GM21390 (cell line): Measurements from ENCODE around the gene WNT4.
A peak's percentile ranks its signal among the peaks of the same experiment; 100 is the strongest.

Experiments used
- ATAC-seq: cut with Tn5 transposase; IDR thresholded peaks from one replicate; pipeline ENCODE4 v1.9.1; 2021; ENCODE audit not compliant: unreplicated experiment

WNT4 gene

DNA sequence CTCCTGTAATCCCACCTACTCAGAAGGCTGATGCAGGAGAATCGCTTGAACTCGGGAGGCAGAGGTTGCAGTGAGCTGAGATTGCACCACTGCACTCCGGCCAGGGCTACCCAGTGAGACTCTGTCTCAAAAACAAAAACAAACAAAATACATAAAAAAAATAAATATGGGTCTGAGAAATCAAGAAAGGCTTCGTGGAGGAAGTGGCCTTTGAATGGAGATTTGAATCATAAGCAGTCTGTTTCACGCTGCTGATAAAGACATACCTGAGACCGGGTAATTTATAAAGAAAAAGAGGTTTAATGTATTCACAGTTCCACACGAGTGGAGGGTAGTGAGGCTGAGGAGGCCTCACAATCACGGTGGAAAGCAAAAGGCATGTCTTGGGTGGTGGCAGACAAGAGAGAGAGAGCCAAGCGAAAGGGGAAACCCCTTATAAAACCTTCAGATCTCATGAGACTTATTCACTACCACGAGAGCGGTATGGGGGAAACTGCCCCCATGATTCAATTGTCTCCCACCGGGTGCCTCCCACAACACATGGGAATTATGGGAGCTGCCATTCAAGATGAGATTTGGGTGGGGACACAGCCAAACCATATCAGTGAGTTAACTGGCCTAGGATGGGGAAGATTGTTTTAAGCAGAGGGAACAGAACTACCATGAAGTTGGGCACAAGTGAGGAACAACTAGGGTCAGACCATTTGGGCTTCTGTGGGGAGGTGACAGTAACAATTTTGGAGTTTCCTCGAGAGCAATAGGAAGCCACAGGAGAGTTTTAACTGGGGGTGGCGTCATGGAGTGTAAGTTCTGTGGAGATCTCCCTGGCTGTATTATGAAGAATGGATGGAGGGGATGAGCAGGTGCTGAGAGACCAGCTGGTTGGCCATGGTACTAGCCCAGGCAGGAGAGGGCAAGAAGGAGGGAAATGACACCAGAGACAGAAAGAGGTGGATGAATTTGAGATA, 22.2 kb upstream of the WNT4 start:
- no peak for ATAC-seq

DNA sequence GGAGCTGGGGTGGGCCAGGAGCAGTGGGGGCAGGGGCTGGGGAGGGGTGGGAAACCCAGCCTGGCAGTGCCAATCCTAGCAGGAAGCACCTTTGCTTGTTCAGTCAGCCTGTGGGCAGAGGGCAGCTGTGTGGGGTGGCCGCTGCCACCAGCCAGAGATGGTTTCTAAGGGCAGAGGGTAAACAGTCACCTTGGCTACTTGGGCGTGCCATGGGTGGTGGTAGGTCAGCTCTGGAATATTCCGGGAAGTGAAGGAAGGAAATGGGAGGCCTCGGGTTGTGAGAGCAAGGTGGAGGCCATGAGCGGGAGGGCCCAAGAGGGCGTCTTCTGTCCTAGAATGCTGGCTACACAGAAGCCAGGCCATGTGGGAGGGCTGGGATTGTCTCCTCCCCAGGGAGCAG, 20.7 kb upstream of the WNT4 start:
- ATAC-seq: no peak

DNA sequence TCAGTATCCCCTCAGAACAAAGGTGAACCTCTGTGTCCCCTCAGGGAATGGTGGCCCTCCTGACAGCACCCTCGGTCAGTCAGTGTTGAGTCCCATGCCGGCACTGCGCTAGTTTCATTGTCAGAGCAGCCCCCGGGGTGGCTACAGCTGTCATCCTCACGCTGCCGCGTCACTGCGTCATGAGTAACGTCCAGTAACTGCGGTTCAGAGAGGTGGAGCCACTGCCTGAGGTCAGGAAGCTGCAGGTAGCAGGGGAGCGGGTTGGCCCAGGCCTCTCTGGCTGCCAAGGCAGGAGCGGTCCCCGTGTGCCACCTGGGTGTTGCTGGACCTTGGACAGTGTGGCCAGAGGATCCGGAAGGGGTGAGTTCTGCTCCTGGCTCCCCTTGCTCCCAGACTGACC, 20.2 kb upstream of the WNT4 start:
- peak; percentile 63 for ATAC-seq

DNA sequence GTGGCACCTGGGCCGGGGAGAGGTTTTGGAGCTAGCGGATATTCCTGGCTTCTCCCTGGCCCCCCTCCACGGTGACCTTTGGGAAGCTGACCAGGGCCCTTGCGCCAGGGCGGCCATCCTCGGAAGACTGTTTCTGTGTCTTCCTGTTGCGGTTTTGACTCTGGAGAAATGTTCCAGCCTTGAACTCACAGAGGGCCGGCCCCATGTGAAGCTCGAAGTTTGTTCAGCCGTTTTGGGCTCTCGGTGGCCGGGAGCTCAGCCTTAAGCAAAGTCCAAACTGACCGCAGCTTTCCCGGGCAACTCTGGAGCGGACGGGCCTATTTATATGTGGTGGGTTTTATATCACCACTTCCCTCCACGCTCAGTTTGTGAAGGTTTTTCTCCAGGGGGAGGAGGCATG, 17.0 kb upstream of the WNT4 start:
- no peak for ATAC-seq

DNA sequence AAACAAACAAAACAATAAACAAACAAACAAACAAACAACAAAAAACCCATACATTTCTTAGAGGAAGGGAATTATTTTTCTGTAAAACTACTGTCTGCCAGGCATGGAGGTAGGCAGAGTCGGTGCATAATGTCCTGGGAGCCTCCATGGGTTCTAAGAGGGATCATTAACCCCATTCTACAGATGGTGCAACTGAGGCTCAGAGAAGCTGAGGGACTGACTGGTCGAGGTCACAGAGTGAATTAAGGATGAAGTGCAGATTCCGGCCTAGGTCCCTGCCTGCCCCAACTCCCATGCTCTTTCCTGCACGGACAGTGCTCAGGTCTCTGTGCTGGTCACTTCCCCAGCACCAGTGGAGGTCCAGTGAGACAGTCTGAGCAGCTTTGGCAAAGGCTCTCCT, 15.8 kb upstream of the WNT4 start:
- ATAC-seq: no peak

DNA sequence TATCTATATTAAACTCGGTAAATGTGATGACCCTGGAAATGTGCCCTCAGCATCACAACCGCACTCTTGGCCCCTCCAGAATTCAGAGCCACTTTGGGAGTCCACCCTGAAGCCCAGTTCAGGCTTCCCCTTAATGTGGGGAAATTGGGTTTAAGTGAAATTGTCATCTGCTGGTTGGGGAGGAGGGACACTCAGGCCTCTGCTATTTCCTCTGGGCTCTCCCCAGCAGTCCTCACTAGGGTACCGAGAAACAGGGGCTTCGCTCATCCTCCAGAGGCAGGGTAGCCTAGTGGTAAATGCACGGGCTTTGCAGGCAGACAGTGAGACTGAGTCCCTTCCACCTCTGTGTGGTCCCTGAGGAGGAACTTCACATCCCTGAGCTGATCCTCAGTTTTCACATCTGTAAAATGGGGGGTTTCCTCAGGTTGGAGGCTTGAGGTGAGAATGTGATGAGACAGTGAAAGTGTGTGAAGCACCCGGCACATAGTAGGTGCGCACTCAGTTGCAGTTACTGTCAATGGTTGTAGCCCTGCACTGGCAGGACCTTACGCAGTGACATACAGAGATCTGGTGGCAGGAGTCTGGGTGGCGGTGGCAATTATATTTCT, 14.6 kb upstream of the WNT4 start:
- ATAC-seq: no peak

DNA sequence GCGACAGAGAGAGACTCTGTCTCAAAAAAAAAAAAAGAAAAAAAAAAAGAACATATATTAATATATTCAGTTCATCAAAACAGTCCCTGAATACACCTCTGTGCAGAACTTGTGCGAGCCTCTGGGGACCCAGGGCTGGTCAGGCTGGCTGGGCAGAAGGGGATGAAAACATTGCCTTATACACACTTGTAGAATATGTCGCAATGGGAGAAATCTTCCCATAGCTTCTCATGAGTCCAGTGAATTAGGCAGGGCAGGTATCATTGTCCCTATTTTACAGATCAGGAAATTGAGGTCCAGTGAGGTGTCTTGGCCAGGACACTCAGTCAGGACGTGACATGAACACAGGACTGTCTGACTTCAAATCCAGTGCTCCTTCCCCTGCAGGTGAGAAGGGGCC, 12.6 kb upstream of the WNT4 start:
- no peak for ATAC-seq

DNA sequence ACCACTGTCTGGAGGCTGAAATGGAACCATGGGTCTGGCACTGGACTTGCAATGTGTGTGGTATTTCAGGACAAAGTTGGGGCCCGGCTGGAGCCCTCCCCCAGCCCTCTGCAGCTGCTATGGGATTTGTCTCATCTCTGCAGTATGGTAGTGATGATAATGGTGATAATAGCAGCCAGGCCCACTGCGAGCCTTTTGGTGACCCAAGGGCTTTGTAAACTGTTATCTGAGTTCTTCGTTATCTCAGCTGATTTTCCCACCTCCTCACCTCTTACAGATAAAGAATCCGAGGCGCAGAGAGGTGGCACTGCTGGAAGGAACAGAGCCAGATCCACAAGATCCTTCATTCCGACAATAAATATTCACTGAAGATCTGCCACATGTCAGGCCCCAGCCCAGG, 11.7 kb upstream of the WNT4 start:
- ATAC-seq: no peak

DNA sequence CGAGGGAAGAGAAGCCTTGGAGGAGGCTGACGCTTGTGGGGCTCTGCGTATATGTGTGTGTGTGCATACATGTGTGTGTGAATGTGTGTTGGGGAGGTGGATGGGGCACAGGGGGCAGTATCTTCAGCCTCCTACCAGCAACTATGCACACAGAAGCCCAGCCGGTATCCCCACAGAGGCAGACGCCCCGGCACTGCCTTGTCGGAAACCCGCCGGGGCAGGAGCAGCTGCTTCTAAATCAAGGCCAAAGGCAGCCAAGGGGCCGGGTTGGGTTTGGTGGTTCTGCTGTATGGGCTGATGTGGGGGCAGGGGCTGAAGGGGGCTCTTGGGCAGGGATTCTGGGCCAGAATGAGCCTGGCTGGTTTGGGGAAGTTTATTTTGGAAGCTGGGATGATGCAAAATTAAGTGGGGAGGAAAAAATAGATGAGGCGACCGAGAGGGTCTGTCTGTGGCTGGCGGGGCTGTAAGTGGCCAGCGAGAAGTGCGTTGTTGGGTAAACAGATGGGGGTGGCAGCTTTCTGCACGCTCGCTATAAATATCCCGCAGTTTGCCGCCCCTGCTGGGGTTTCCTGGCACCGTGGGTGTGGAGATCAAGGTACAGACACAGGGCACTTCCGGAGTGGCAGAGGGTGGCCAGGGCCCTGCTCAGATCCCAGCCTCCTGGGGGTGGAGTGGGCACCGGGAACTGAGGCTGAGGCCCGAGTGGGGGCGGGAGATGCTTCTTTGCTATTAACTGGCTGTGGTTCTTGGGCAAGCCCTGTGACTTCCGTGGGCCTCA, 11.0 kb upstream of the WNT4 start:
- ATAC-seq: no peak

DNA sequence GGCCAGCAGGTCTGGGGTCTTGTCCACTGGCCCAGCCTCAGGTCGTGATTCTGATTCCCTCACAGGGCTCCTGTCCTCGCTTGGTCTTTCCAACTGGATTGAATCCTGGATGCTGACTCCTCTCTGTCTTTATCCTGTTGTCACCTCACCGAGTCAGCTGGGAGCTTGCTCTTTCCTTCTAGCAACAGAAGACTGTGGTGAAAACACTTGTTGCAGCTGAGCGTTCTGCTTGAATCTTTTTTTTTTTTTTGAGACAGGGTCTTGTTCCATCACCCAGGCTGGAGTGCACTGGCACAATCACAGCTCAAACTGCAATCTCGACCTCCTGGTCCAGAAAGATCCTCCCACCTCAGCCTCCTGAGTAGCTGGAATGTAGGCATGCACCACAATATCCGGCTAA, 8.0 kb upstream of the WNT4 start:
- no peak for ATAC-seq

DNA sequence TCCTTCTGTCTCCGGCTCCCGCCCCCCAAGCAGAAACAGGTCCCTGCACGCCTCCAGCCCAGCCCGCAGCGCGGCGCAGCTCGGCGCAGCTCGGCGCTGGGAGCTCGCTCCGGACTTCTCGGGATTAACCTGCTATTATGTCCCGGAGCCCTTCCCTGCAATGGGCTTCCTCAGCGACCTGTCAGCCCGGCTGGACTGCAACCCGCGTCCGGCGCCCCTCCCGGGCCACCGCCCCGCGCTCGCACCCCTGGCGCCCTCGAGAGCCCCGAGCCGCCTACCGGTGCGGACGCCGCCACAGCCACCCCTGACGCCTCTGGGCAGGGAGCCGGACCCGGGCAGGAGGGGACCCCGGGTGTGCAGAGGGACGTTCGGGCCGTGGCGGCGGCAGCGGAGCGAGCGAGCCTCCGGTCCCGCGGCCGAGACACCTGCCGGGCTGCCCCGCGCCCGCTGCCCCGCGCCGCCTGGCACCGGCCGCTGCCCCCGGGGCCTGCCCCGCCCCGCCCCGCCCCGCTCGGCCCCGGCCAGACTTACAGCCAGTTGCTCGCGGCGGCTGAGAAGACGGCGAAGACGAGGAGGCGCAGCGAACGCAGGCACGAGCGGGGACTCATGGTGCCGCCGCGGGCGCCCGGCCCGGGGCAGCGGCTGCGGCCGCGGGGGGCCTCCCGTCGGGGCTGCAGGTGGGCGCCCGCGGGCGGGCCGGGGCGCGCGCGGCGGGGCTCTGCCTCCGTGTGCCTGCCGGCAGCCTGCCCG, 407 bp downstream of the WNT4 start:
- ATAC-seq: no peak

DNA sequence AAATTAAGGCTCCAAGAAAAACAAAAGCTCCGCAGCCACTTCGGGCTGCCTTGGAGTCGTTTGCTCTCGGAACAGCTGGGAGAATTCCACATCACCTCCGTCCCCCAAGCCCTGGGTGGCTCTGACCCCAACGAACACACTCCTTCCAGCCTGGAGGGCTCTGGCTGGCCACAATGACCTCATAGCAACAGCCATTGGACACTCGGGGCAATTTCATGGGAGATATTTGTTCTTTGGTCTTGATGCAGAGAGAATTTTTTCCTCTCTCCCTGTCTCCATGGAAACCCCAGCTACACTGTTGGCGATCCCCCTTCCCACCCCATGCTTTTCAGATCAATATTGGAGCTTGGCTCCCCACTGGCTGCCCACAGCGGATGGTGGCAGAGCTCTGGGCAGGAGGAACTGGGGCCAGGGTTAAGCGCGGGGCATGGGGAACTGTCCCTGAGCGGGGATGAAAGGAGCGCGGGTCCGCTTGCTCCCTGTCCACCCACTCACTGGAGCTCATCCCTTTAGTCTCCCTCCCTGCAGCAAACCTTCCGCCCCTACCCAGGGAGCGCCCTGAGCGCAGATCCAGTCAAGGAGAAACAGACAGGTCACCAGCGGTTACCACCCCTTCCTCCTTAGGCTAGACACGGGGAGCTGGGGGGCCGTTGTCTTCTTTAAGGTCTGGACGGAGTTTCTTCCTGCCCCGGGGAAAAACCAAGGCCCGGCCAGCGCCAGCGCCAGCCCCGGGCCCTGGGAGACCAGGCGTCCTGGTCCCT, 1.2 kb downstream of the WNT4 start:
- ATAC-seq: no peak

DNA sequence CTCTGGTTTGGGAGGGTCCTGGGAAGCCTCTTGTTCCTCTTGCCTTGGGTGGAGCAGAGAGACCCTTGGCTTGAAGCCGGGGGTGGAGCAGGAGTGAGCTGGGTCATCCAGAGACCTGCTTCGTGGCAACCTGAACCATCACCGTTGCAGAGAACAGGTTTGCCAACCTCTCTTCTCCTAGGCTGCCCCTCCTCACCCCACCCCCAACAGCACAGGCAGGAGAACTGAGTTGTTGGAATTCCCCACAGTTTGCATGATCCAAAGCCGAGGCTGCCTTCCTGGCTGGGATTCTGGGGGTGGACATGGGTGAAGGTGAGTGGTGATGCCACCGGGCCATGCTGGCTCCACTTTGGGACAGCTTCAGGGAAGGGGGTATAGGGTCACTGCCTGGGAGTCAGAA, 2.2 kb downstream of the WNT4 start:
- no peak for ATAC-seq

DNA sequence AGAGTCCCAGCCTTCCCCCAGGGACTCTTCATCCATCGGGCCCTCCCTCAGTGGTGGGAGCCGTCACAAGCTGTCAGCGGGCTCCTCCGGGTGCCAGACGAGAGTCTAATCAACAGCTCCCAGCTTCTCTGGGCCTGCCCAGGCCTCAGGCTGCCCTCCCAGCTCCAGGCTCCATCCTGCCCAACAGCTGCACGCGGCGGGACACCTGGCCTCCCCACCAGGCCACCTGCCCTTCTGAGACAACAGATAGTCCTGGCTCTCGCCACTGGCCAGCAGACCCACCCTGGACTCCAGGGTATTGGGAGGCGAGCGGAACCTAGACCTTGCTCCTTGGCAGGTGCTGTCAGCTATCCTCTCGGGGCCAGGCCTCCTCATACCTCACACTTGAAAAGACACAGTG, 3.1 kb downstream of the WNT4 start:
- no peak for ATAC-seq

DNA sequence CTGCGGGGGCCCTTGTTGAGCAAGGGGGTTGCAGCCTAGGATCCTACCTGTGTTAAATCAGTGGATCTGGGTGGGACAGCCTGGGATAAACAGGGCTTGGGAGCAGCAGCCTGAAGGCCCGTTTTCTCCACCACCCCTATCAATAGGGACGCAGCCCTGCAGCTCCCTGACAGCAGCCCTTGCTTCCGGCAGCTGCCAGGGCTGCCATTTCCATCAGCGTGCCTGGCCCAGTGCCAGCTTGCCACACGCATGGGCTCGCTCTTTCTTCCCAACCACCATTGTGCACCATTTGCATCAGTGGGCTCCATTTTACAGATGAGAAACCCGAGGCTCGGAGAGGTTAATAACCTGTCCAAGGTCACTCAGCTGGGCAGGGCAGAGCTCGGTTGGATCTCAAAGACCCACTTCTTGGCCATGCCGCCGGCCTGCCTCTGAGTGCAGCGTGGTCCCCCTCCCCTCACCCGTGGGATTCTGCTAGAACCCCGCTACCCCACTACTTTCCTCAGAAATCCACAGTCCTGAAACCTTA, 3.8 kb downstream of the WNT4 start:
- no peak for ATAC-seq

DNA sequence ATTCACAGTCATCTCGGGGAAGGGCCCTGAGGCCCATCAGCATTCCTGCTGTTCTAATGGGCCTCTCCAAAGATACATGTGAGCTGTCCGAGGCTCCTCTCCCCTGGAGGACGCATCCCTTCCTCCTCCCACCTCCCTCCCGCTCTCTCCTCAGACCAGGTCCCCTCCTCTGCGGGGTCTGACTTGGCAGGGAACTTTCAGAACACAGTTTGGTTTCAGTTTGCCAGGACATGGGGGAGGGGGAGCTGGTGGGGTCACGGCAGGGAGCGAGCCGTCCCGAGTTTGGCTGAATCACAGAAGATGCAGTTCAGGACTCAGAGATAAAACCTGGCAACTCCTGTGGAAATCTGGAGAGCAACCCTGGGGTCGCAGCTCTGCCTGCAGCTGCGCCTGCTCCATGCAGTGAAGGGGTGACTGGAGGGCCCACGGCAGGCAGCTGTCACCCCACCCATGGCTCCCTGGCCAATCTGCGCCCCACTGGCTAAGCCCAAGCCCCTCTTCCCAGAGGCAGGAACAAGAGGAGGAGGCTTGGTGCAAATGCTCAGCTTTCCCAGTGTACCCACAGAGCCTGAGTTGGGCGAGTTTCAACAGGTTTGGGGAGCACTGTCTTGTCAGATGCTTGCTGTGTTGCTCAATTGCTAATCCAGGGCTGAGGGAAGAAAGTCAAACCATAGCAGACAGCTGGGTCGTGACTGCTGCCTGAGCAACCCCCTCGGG, 5.7 kb downstream of the WNT4 start:
- no peak for ATAC-seq

DNA sequence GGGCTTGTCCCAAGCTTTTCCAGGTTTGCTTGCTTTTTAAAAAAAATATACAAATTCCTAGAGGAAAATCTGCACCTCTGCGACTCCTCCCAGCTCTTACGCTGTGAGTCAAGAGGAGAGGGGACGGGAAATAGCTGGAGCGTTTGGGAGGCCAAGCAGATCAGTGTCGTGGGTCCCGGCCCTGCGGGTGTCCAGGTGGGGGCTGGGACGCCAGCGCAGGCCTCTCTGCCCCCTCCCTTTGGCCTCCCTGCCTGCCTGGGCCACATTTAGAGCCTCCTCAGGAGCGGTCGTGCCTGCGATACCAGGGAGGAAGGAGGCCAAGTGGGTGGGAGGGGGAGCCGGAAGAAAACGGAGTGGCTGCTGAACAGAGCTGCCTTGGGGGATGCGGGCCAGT, 9.0 kb downstream of the WNT4 start:
- no peak for ATAC-seq

DNA sequence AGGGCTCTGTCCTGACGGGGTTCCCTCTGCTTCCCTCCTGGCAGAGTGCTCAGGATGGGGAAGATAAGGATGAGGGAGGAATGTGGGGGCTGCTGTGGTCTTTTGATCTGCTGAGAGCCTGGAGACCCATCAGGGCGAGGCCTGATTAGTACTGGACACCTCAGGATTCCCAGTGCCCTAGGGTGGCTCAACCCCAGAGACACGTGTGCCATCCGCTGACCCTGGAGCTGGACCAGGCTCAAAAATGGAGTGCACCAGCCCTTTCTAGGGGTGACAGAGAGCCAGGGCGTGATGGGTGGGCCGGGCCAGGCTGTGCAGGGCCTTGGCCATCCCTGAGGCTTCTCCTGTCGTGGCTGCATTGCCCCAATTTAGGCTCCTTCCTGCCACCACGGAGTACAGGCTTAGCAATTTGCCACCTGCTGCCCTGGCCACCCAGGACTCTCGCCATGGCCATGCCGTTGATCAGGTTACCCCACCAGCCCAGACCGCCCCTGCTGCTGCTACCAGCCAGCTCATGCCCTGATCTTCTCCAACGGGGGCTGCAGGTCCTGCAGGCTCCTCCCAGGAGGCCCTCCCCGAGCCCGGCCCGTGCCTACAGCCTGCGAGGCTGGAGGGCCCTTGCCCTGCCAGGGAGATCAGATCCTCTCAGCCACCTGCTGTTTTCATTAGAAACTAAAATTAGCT, 9.5 kb downstream of the WNT4 start:
- no peak for ATAC-seq
